HL-60 (cell line): ENCODE data around the gene SPATA25.

Experiments used
- DNase-seq, 2 experiments: peaks; one replicate each; pipeline ENCODE4 v3.0.0-alpha.2; 2010 to 2020; ENCODE audit warnings: low read depth in 1 of 2, low spot score in 1 of 2
- H3K27ac ChIP-seq: fragments of 250-450 bp; sonication (Bioruptor Pico); replicated peaks from 2 replicates; pipeline ENCODE4 v1.5.1; 2020; ENCODE audit warnings: mild to moderate bottlenecking, moderate library complexity
- H3K27me3 ChIP-seq: fragments of 250-450 bp; sonication (Bioruptor Pico); 2 replicates; pipeline ENCODE4 v1.5.1; 2021; ENCODE audit warnings: mild to moderate bottlenecking, moderate library complexity; ENCODE audit not compliant: insufficient read depth, poor library complexity, severe bottlenecking
- H3K4me3 ChIP-seq: replicated peaks from 2 replicates; pipeline ENCODE4 v1.5.1; 2011; ENCODE audit warnings: mild to moderate bottlenecking, control low read depth, low read length; ENCODE audit not compliant: insufficient read depth
- GABPA ChIP-seq: IDR thresholded peaks from 2 replicates; pipeline ENCODE4 v1.6.1; 2012; ENCODE audit warnings: low read depth
- POLR2AphosphoS5 ChIP-seq: IDR thresholded peaks from 2 replicates; pipeline ENCODE4 v1.6.1; 2012; ENCODE audit warnings: low read depth
- SPI1 ChIP-seq: IDR thresholded peaks from 2 replicates; pipeline ENCODE4 v1.6.1; 2012; ENCODE audit warnings: low read depth, mild to moderate bottlenecking, borderline replicate concordance
- TF ChIP-seq, protein P1 (sequence below): IDR thresholded peaks from 2 replicates; pipeline ENCODE4 v1.6.1; 2012; ENCODE audit warnings: low read depth; ENCODE audit not compliant: insufficient replicate concordance
- TF ChIP-seq, protein P2 (sequence below): IDR thresholded peaks from one replicate; pipeline ENCODE4 v1.5.1; 2011; ENCODE audit warnings: low read length, control low read depth, inconsistent platforms; ENCODE audit not compliant: insufficient read depth

SPATA25 gene

DNA sequence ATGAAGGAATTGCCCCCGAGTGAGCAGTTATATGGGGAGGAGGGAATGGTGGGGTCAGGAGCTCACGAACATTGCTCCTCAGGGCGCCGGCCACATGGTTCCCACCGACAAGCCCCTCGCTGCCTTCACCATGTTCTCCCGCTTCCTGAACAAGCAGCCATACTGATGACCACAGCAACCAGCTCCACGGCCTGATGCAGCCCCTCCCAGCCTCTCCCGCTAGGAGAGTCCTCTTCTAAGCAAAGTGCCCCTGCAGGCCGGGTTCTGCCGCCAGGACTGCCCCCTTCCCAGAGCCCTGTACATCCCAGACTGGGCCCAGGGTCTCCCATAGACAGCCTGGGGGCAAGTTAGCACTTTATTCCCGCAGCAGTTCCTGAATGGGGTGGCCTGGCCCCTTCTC lies 10.9 kb upstream of the SPATA25 start:
- Histone ChIP-seq H3K27me3 (no peaks in the 10 kb centered on the region), H3K27ac (no peak overlapping the region), H3K4me3 (no peak overlapping the region)
- no peak for DNase-seq
- TF ChIP-seq GABPA: no peak
- no peak for TF ChIP-seq SPI1
- TF ChIP-seq, protein P1, sequence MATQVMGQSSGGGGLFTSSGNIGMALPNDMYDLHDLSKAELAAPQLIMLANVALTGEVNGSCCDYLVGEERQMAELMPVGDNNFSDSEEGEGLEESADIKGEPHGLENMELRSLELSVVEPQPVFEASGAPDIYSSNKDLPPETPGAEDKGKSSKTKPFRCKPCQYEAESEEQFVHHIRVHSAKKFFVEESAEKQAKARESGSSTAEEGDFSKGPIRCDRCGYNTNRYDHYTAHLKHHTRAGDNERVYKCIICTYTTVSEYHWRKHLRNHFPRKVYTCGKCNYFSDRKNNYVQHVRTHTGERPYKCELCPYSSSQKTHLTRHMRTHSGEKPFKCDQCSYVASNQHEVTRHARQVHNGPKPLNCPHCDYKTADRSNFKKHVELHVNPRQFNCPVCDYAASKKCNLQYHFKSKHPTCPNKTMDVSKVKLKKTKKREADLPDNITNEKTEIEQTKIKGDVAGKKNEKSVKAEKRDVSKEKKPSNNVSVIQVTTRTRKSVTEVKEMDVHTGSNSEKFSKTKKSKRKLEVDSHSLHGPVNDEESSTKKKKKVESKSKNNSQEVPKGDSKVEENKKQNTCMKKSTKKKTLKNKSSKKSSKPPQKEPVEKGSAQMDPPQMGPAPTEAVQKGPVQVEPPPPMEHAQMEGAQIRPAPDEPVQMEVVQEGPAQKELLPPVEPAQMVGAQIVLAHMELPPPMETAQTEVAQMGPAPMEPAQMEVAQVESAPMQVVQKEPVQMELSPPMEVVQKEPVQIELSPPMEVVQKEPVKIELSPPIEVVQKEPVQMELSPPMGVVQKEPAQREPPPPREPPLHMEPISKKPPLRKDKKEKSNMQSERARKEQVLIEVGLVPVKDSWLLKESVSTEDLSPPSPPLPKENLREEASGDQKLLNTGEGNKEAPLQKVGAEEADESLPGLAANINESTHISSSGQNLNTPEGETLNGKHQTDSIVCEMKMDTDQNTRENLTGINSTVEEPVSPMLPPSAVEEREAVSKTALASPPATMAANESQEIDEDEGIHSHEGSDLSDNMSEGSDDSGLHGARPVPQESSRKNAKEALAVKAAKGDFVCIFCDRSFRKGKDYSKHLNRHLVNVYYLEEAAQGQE: no peak
- TF ChIP-seq, protein P2, sequence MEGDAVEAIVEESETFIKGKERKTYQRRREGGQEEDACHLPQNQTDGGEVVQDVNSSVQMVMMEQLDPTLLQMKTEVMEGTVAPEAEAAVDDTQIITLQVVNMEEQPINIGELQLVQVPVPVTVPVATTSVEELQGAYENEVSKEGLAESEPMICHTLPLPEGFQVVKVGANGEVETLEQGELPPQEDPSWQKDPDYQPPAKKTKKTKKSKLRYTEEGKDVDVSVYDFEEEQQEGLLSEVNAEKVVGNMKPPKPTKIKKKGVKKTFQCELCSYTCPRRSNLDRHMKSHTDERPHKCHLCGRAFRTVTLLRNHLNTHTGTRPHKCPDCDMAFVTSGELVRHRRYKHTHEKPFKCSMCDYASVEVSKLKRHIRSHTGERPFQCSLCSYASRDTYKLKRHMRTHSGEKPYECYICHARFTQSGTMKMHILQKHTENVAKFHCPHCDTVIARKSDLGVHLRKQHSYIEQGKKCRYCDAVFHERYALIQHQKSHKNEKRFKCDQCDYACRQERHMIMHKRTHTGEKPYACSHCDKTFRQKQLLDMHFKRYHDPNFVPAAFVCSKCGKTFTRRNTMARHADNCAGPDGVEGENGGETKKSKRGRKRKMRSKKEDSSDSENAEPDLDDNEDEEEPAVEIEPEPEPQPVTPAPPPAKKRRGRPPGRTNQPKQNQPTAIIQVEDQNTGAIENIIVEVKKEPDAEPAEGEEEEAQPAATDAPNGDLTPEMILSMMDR: no peak
- TF ChIP-seq POLR2AphosphoS5: no peak

DNA sequence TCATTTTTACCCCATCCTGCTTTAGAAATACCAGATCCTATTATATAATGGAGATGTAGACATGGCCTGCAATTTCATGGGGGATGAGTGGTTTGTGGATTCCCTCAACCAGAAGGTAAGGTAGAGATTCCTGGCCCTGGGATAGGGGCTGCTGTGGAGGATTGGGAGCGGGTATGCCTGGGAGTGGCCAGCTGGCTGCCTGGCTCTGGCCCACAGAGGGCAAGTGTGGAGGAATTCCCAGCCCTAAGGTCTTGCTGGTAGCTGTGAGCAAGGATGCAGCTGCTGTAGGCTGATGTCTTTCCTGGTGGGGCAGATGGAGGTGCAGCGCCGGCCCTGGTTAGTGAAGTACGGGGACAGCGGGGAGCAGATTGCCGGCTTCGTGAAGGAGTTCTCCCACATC lies 10.3 kb upstream of the SPATA25 start:
- Histone ChIP-seq H3K27ac (no peak overlapping the region), H3K4me3 (no peak overlapping the region), H3K27me3 (no peaks in the 10 kb centered on the region)
- no peak for DNase-seq
- TF ChIP-seq GABPA (no peak), POLR2AphosphoS5 (no peak), SPI1 (no peak)
- TF ChIP-seq, protein P1: no peak
- TF ChIP-seq, protein P2: no peak

DNA sequence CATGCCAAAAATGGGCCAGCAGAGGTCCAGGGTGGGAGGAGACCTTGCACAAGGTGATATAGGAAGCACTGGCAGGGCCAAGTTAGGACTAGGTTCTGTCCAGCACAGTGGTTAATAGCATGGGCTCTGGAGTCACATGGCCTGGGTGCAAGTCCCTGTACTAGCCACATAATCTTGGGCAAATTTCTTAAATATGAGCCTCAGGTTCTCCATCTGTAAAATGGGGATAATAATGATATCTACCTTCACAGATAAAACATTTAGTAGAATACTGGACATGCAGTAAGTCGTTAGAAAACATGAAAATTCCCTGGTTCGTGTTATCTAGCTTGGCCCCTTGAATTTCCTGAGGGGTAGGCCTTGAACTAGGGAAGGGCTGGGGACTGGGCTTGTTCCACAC lies 9.9 kb upstream of the SPATA25 start:
- no peaks in the 10 kb centered on the region for H3K27me3 ChIP-seq
- no peak overlapping the region for H3K27ac ChIP-seq
- H3K4me3 ChIP-seq: no peak overlapping the region
- no peak for DNase-seq
- TF ChIP-seq, protein P2: no peak
- TF ChIP-seq POLR2AphosphoS5 (no peak), SPI1 (no peak), GABPA (no peak)
- TF ChIP-seq, protein P1: no peak
